HUES6 (cell line): ENCODE data around the gene CREB3.
A peak's percentile ranks its signal among the peaks of the same experiment; 100 is the strongest.

ENCODE experiments used
- H3K27ac ChIP-seq: 2 replicates; pipeline ENCODE4 v1.7.0; 2013; ENCODE audit warnings: low read depth, mild to moderate bottlenecking, low read length, inconsistent platforms
- H3K27me3 ChIP-seq: 2 replicates; pipeline ENCODE4 v1.6.1; 2013; ENCODE audit warnings: low read length; ENCODE audit not compliant: control insufficient read depth, insufficient read depth
- H3K36me3 ChIP-seq: 2 replicates; pipeline ENCODE4 v1.6.1; 2013; ENCODE audit warnings: low read length; ENCODE audit not compliant: control insufficient read depth, insufficient read depth
- H3K4me1 ChIP-seq: 2 replicates; pipeline ENCODE4 v1.6.1; 2013; ENCODE audit warnings: low read length; ENCODE audit not compliant: control insufficient read depth, insufficient read depth
- H3K4me3 ChIP-seq: 2 replicates; pipeline ENCODE4 v1.5.1; 2013; ENCODE audit warnings: low read depth, low read length
- H3K9ac ChIP-seq: one replicate; pipeline ENCODE4 v1.6.1; 2013; ENCODE audit warnings: mild to moderate bottlenecking, low read length
- H3K9me3 ChIP-seq: 2 replicates; pipeline ENCODE4 v1.6.1; 2013; ENCODE audit warnings: low read depth, low read length; ENCODE audit not compliant: control insufficient read depth, insufficient read depth

Gene CREB3

DNA sequence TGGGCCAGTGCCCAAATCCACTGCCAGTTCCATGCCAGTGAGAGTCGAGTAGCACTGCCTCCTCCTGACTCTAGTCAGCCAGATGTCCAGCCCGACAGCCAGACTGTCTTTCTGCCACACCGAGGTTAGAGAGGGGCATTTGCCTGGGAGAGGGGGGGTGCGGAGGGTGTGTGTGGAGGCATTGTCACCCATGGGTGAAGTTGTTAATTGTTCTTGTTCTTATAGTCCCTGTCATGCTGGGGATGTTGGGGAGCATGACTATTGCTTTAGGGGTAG is 17.7 kb downstream of the CREB3 start:
- no peaks in the 10 kb centered on the region for H3K27me3 ChIP-seq
- peaks cover 18% of the 10 kb centered on the region for H3K4me1 ChIP-seq
- peaks cover 42% of the 10 kb centered on the region for H3K36me3 ChIP-seq
- H3K9me3 ChIP-seq = no peaks in the 10 kb centered on the region
- no peak overlapping the region for H3K9ac ChIP-seq
- H3K27ac ChIP-seq = no peak overlapping the region
- H3K4me3 ChIP-seq = peak overlapping the region; percentile 80

GRCh38 chr9:35753466-35753865 is 21.0 kb downstream of the CREB3 start:
- H3K4me3 ChIP-seq = no peak overlapping the region
- H3K9ac ChIP-seq = no peak overlapping the region
- H3K9me3 ChIP-seq = no peaks in the 10 kb centered on the region
- H3K36me3 ChIP-seq = peaks cover 40% of the 10 kb centered on the region
- H3K27ac ChIP-seq = no peak overlapping the region
- peaks cover 9% of the 10 kb centered on the region; the same call in 1 of the 2 replicates for H3K4me1 ChIP-seq
- no peaks in the 10 kb centered on the region for H3K27me3 ChIP-seq

- H3K36me3 ChIP-seq = peaks cover 40% of the 10 kb centered on the region
- no peaks in the 10 kb centered on the region for H3K9me3 ChIP-seq
- H3K4me3 ChIP-seq = no peak within 1 kb of the TSS
- H3K27me3 ChIP-seq = no peaks in the 10 kb centered on the region
- H3K4me1 ChIP-seq = peaks cover 9% of the 10 kb centered on the region; the same call in 1 of the 2 replicates
- no peak within 1 kb of the TSS for H3K9ac ChIP-seq
- H3K27ac ChIP-seq = no peak within 1 kb of the TSS
These were observed 21.8 kb downstream of the CREB3 start, which contains the start of gene MSMP for GRCh38 chr9:35754264-35754663. Gene MSMP (minus strand): TSS chr9:35754276. CDS start chr9:35754129, 147 bp downstream.

GRCh38 chr9:35755071-35755470 is 22.6 kb downstream of the CREB3 start:
- Histone ChIP-seq H3K27me3 (no peaks in the 10 kb centered on the region), H3K4me3 (no peak overlapping the region), H3K9me3 (no peaks in the 10 kb centered on the region), H3K9ac (no peak overlapping the region), H3K36me3 (peaks cover 40% of the 10 kb centered on the region), H3K4me1 (peaks cover 5% of the 10 kb centered on the region; the same call in 1 of the 2 replicates), H3K27ac (no peak overlapping the region)

GRCh38 chr9:35756275-35757225 is 24.1 kb downstream of the CREB3 start:
- Histone ChIP-seq H3K27me3 (no peaks in the 10 kb centered on the region), H3K4me1 (peaks cover 4% of the 10 kb centered on the region; the same call in 1 of the 2 replicates), H3K4me3 (peak overlapping the region; percentile 71), H3K9me3 (no peaks in the 10 kb centered on the region), H3K27ac (peak overlapping the region; percentile 66), H3K9ac (peak overlapping the region; percentile 76), H3K36me3 (peaks cover 34% of the 10 kb centered on the region)

DNA sequence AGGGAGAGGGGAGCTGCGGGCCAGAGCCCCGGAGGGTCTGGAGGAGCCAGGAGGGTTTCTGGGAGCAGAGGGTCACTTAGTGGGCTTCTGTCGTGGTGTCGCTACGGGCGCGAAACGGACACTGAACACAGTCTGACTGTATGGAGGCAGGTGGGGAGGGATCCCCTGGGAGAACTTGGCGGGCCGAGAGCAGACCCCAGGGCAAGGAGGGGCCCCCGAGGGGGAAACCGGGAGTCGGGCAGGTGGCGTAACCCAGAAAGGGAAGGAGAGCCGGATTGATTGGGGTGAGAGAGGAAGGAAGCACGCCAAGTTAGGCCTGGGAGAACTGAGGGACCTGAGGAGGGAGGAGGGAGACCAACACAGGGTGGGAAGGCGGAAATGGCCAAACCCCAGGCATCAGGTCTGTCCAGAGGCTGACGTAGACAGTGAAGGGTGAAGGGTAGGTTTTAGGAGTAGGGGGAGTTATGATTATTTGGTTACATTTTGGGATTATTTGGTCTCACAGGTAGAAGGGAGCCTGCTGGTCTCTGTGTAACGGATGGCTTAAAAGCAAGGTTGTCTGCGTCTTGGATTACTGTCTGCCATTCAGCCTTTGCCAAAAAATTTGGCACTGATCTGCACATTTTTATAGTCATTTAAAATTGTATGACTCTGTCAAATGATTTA is 24.9 kb downstream of the CREB3 start:
- no peaks in the 10 kb centered on the region for H3K9me3 ChIP-seq
- H3K4me3 ChIP-seq = peak overlapping the region; percentile 71
- H3K36me3 ChIP-seq = peaks cover 26% of the 10 kb centered on the region
- H3K27ac ChIP-seq = peak overlapping the region; percentile 66
- H3K4me1 ChIP-seq = peaks cover 4% of the 10 kb centered on the region; the same call in 1 of the 2 replicates
- peak overlapping the region; percentile 76 for H3K9ac ChIP-seq
- no peaks in the 10 kb centered on the region for H3K27me3 ChIP-seq

DNA sequence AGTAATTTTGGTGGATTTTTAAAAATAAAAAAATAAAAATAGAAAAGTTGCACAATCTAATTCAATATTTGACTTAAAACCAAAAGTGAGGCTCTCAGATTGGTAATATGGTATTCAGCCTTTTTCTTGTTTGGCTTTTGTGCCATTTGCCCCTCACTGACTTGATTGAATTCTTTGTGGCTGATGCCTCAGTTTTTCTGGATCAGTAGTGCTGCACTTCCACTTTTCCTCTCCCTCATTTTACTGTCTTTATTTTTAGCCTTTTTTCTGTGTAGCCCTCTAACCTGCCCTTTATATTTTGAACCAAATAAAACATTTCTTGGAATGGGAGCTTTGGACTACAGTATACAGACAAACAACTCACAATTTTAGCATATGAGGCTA is 25.4 kb downstream of the CREB3 start:
- peaks cover 4% of the 10 kb centered on the region; the same call in 1 of the 2 replicates for H3K4me1 ChIP-seq
- no peaks in the 10 kb centered on the region for H3K9me3 ChIP-seq
- H3K27ac ChIP-seq = no peak overlapping the region
- peak overlapping the region; percentile 71 for H3K4me3 ChIP-seq
- peaks cover 20% of the 10 kb centered on the region for H3K36me3 ChIP-seq
- no peak overlapping the region for H3K9ac ChIP-seq
- H3K27me3 ChIP-seq = no peaks in the 10 kb centered on the region

GRCh38 chr9:35758475-35759050 is 26.1 kb downstream of the CREB3 start:
- Histone ChIP-seq H3K27ac (no peak overlapping the region), H3K27me3 (no peaks in the 10 kb centered on the region), H3K9me3 (no peaks in the 10 kb centered on the region), H3K9ac (no peak overlapping the region), H3K36me3 (peaks cover 13% of the 10 kb centered on the region), H3K4me3 (no peak overlapping the region), H3K4me1 (peaks cover 4% of the 10 kb centered on the region; the same call in 1 of the 2 replicates)

- H3K9ac ChIP-seq = no peak overlapping the region
- H3K4me3 ChIP-seq = no peak overlapping the region
- H3K27ac ChIP-seq = no peak overlapping the region
- H3K27me3 ChIP-seq = no peaks in the 10 kb centered on the region
- H3K4me1 ChIP-seq = peaks cover 4% of the 10 kb centered on the region; the same call in 1 of the 2 replicates
- H3K36me3 ChIP-seq = peaks cover 6% of the 10 kb centered on the region; the same call in 1 of the 2 replicates
- H3K9me3 ChIP-seq = no peaks in the 10 kb centered on the region
These were observed 27.3 kb downstream of the CREB3 start for GRCh38 chr9:35759795-35760194.

DNA sequence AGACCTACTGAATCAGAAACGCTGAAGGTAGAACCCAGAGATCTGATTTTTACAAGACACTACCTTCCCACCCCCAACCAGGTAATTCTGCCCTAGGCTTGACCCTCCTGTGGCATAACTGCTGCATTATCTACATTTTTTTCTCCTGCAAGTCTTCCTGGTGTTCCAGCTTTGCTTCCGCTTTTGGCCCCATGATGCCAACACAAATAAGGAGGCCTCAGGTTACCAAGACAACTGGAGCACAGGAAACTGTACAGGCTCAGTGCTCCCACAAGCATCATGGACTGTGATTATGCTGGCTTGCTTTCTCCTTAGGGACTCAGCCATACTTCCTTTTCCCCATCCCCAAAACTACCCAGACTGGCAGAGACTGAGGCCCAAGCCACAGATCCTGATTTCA is 28.2 kb downstream of the CREB3 start:
- Histone ChIP-seq H3K4me1 (peaks cover 4% of the 10 kb centered on the region; the same call in 1 of the 2 replicates), H3K4me3 (no peak overlapping the region), H3K9me3 (no peaks in the 10 kb centered on the region), H3K36me3 (peaks cover 4% of the 10 kb centered on the region; the same call in 1 of the 2 replicates), H3K27ac (no peak overlapping the region), H3K9ac (no peak overlapping the region), H3K27me3 (no peaks in the 10 kb centered on the region)
